B cell (primary cell): ENCODE measurements around the gene ST6GAL1. TPM values are rescaled to one million over a fixed set of nuclear protein-coding genes. Genes with fewer than 3 reads are reported as not detected.

ENCODE experiments used
- ATAC-seq: fragments of 200-7000 bp; cut with Tn5 transposase; one replicate; pipeline ENCODE4 v1.10.0; 2021; ENCODE audit warnings: low read depth, mild to moderate bottlenecking, moderate number of reproducible peaks, moderate library complexity
- CTCF ChIA-PET: fragments of 350-600 bp; sonication (Branson Sonifier 250); formaldehyde crosslinking; loops from one replicate; lab custom pipeline; 2021; ENCODE audit warnings: antibody characterized with exemption, inconsistent platforms; lab: Charles Lee
- POLR2A ChIA-PET: fragments of 350-600 bp; sonication (Branson Sonifier 250); formaldehyde crosslinking; loops from one replicate; lab custom pipeline; 2021; ENCODE audit warnings: antibody characterized with exemption; lab: Charles Lee
- DNase-seq: peaks from one replicate; pipeline ENCODE4 v3.0.0; 2013
- H2AFZ ChIP-seq: 2 replicates; pipeline ENCODE4 v1.6.1; 2012; ENCODE audit warnings: mild to moderate bottlenecking, low read depth, low read length; ENCODE audit not compliant: insufficient read depth, poor library complexity, severe bottlenecking
- H3K27ac ChIP-seq, 2 donors: 1 replicate in 1 of 2; 2 replicates in 1 of 2; pipeline ENCODE4 v1.5.1; 2012 to 2013; ENCODE audit warnings: low read length in 2 of 2, mild to moderate bottlenecking in 2 of 2, moderate library complexity in 1 of 2
- H3K27me3 ChIP-seq, 4 experiments: fragments of 200-600 bp in 1 of 4; sonication (generic) in 1 of 4; replicated peaks in 1 of 4; 1 replicate in 2 of 4; 2 replicates in 2 of 4; pipeline versions ENCODE4 v1.6.1 to v1.7.0; 2013 to 2016; ENCODE audit warnings: low read length in 3 of 4, mild to moderate bottlenecking in 2 of 4, mixed read lengths in 1 of 4, moderate library complexity in 1 of 4; ENCODE audit not compliant: insufficient read depth in 4 of 4, control insufficient read depth in 3 of 4; ENCODE audit errors: control extremely low read depth in 1 of 4
- H3K36me3 ChIP-seq, 2 experiments: replicated peaks in 1 of 2; 1 replicate in 1 of 2; 2 replicates in 1 of 2; pipeline versions ENCODE4 v1.6.1 to v1.7.1; 2013; ENCODE audit warnings: low read length in 1 of 2; ENCODE audit not compliant: insufficient read depth in 2 of 2, control insufficient read depth in 1 of 2; ENCODE audit errors: control extremely low read depth in 1 of 2, extremely low read depth in 1 of 2
- H3K4me1 ChIP-seq, 2 donors: fragments of 200-600 bp in 1 of 2; sonication (generic) in 1 of 2; 1 replicate in 1 of 2; 2 replicates in 1 of 2; pipeline versions ENCODE4 v1.5.1 to v1.6.1; 2013 to 2017; ENCODE audit warnings: low read length in 2 of 2; ENCODE audit not compliant: control insufficient read depth in 2 of 2, insufficient read depth in 2 of 2
- H3K4me2 ChIP-seq: replicated peaks from 2 replicates; pipeline ENCODE3; 2012; ENCODE audit warnings: mild to moderate bottlenecking, low read depth, low read length; ENCODE audit not compliant: poor library complexity, severe bottlenecking
- H3K4me3 ChIP-seq, 5 experiments: fragments of 200-600 bp in 1 of 5; sonication (generic) in 1 of 5; 1 replicate in 3 of 5; 2 replicates in 2 of 5; pipeline versions ENCODE4 v1.5.1 to v1.7.0; 2011 to 2016; ENCODE audit warnings: low read length in 4 of 5, mild to moderate bottlenecking in 4 of 5, low read depth in 2 of 5, control low read depth in 1 of 5, moderate library complexity in 1 of 5; ENCODE audit not compliant: insufficient read depth in 1 of 5; ENCODE audit errors: control extremely low read depth in 1 of 5, extremely low read depth in 1 of 5
- H3K79me2 ChIP-seq: fragments of 200-600 bp; sonication (generic); one replicate; pipeline ENCODE4 v1.6.0; 2016; ENCODE audit warnings: low read length; ENCODE audit not compliant: control insufficient read depth, insufficient read depth
- H3K9ac ChIP-seq: fragments of 200-600 bp; sonication (generic); 2 replicates; pipeline ENCODE4 v1.6.1; 2017; ENCODE audit warnings: mild to moderate bottlenecking, low read length, moderate library complexity
- H3K9me3 ChIP-seq, 3 donors: one replicate each; pipeline versions ENCODE4 v1.6.1 to v1.7.1; 2013; ENCODE audit warnings: low read length in 2 of 3; ENCODE audit not compliant: control insufficient read depth in 2 of 3, insufficient read depth in 1 of 3; ENCODE audit errors: control extremely low read depth in 1 of 3
- H4K20me1 ChIP-seq: 2 replicates; pipeline ENCODE4 v1.6.0; 2012; ENCODE audit warnings: mild to moderate bottlenecking, low read length; ENCODE audit not compliant: insufficient read depth, control insufficient read depth, poor library complexity, severe bottlenecking
- H3K27ac Mint-ChIP-seq: one replicate; pipeline ENCODE4 v1.8.0; 2021; ENCODE audit warnings: mixed read lengths
- H3K27me3 Mint-ChIP-seq: one replicate; pipeline ENCODE4 v1.8.0; 2021; ENCODE audit warnings: mixed read lengths
- H3K4me1 Mint-ChIP-seq: one replicate; pipeline ENCODE4 v1.8.0; 2021; ENCODE audit warnings: mixed read lengths
- H3K4me3 Mint-ChIP-seq: one replicate; pipeline ENCODE4 v1.8.0; 2021; ENCODE audit warnings: mixed read lengths
- H3K9me3 Mint-ChIP-seq: one replicate; pipeline ENCODE4 v1.8.0; 2022; ENCODE audit warnings: mixed read lengths; ENCODE audit not compliant: insufficient read depth
- CTCF ChIP-seq: fragments of 200-600 bp; IDR thresholded peaks from one replicate; pipeline ENCODE4 v1.8.0; 2022; ENCODE audit warnings: antibody characterized with exemption, mild to moderate bottlenecking
- EZH2 ChIP-seq: IDR thresholded peaks from 2 replicates; pipeline ENCODE4 v1.6.1; 2012; ENCODE audit warnings: borderline replicate concordance, low read depth, mild to moderate bottlenecking, moderate library complexity, low read length; ENCODE audit not compliant: insufficient read depth, poor library complexity, severe bottlenecking
- WGBS: methylation state at CpG from one replicate; pipeline ENCODE4 v1.1.5; 2013; ENCODE audit warnings: missing lambda C conversion rate; ENCODE audit not compliant: insufficient coverage; 5-methylcytosine and 5-hydroxymethylcytosine counted together
- intact Hi-C: fragments of 100-400 bp; cut with micrococcal nuclease; formaldehyde crosslinking; loops from one replicate; pipeline ENCODE4 v1.10.0; 2022
- polyA plus RNA-seq: library from polyadenylated mRNA; depleted of rRNA; stranded (reverse); fragments of >200 nt; gene quantifications from 2 replicates; pipeline ENCODE4 v1.2.3, GENCODE V29; 2012
- total RNA-seq, 2 donors: library from RNA; stranded (reverse); fragments of 120-200 nt in 1 of 2; gene quantifications; 1 replicate in 1 of 2; 2 replicates in 1 of 2; pipeline versions ENCODE4 v1.2.3 to v1.2.4, GENCODE V29; 2013 to 2022

The ST6GAL1 gene
- total and polyA plus RNA-seq, 2 donors (not counting 1 experiment from before 2014, with no cell fraction given): 174 to 563 TPM

DNA sequence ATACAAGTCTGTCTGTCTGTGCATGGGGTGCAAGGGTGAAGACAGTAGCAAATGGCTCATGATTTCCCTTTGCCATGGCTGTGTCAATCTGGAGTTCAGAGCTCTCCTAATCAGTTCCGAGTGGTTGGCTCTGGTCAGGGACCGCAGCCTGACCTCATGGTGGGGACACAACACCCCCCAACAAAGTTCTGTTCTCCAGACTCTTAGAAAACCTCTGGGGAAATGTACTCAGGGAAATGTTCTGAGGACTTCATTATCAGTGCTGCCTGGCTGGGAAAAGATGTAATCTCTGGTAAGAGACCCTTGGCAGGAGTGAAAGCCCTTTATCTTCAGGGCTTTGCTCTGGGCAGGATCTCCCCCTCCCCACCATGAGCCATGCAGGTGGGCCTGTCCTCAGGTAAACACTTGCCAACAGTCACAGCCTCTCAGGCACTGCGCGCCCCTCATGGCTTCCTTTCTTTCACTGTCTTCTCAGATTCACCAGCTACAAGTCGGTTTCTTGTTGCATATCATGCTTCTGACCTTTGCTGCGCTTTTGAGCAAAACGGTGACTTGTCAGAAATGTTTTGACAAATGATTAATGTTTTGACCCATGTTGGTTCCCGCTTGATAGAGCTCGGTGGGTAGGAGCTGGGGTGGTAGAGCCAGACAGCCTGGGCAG, 95.5 kb downstream of the ST6GAL1 start:
- WGBS: 15% methylated on average over 8 of the region's 9 CpGs
- H3K9me3 Mint-ChIP-seq: no peaks in the 10 kb centered on the region
- Histone ChIP-seq H3K9me3 (peaks cover 0 to 3% (median 0%) of the 10 kb centered on the region in 3 donors), H2AFZ (no peak overlapping the region), H3K4me3 (peak overlapping the region; percentile 19 to 65 (median 42)), H3K4me2 (peak overlapping the region; percentile 77), H4K20me1 (peaks cover 11% of the 10 kb centered on the region), H3K36me3 (peaks cover 0 to 42% of the 10 kb centered on the region in 2 experiments), H3K4me1 (peaks cover 84 to 92% of the 10 kb centered on the region in 2 donors), H3K9ac (peak overlapping the region; percentile 52), H3K27me3 (no peaks in the 10 kb centered on the region), H3K27ac (peak overlapping the region; percentile 86 to 87), H3K79me2 (peaks cover 86% of the 10 kb centered on the region)
- TF ChIP-seq EZH2 (no peak), CTCF (no peak)
- H3K4me1 Mint-ChIP-seq: peaks cover 76% of the 10 kb centered on the region
- H3K27me3 Mint-ChIP-seq: no peaks in the 10 kb centered on the region
- ChIA-PET POLR2A (interaction anchor here (0.7 to 3.5 kb wide), 15 partner anchors 9 to 176 kb away, joined by 3 to 19 read pairs (median 5); no protein-coding TSS in a partner anchor), CTCF (interaction anchor here (0.7 to 3.5 kb wide), 23 partner anchors 9 to 177 kb away, joined by 3 to 19 read pairs (median 5); partner anchors contain the start of gene RPL39L)
- DNase-seq: peak; percentile 55
- intact Hi-C loops: loop anchor here (1.0 to 5.0 kb wide), 6 partner anchors 9 to 198 kb away; no protein-coding TSS in a partner anchor
- peak; percentile 37 for ATAC-seq
- peak overlapping the region; percentile 89 for H3K4me3 Mint-ChIP-seq
- peak overlapping the region; percentile 90 for H3K27ac Mint-ChIP-seq

DNA sequence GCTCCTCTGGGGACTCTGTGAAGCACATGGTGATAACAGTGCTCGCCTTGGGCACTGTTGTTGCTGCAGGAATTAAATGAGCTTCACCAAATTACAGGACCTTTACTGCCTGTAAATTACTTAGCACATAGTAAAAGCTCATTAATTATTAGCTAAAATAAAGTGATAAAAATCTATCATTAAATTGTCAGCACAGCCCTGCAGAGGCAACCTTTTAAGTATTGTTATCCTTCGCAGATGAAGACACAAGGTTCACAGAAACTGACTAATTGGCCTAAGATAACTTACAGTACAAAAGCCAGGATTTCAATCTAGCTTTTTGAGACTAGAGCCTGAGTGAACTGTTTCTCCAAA, 96.0 kb downstream of the ST6GAL1 start:
- H3K27ac ChIP-seq: peak overlapping the region; percentile 86 to 87
- H3K27me3 ChIP-seq: no peaks in the 10 kb centered on the region
- DNase-seq: no peak
- Mint-ChIP-seq H3K9me3 (no peaks in the 10 kb centered on the region), H3K27me3 (no peaks in the 10 kb centered on the region), H3K27ac (peak overlapping the region; percentile 90), H3K4me3 (peak overlapping the region; percentile 89), H3K4me1 (peaks cover 78% of the 10 kb centered on the region)
- peaks cover 0 to 45% of the 10 kb centered on the region in 2 experiments for H3K36me3 ChIP-seq
- H3K4me2 ChIP-seq: peak overlapping the region; percentile 77
- no peak overlapping the region for H2AFZ ChIP-seq
- ChIA-PET POLR2A (interaction anchor here (0.8 to 3.5 kb wide), 14 partner anchors 9 to 177 kb away, joined by 3 to 19 read pairs (median 5); no protein-coding TSS in a partner anchor), CTCF (interaction anchor here (0.7 to 3.5 kb wide), 23 partner anchors 10 to 177 kb away, joined by 3 to 19 read pairs (median 5); partner anchors contain the start of gene RPL39L)
- peak overlapping the region; percentile 52 for H3K9ac ChIP-seq
- H3K9me3 ChIP-seq: peaks cover 0 to 3% (median 0%) of the 10 kb centered on the region in 3 donors
- H3K79me2 ChIP-seq: peaks cover 86% of the 10 kb centered on the region
- intact Hi-C loops: loop anchor here (2.0 to 5.0 kb wide), 5 partner anchors 19 to 199 kb away; no protein-coding TSS in a partner anchor
- WGBS: 67% methylated on average over 1 of the region's 2 CpGs
- no peak for TF ChIP-seq CTCF
- TF ChIP-seq EZH2: no peak
- no peak for ATAC-seq
- peaks cover 16% of the 10 kb centered on the region for H4K20me1 ChIP-seq
- H3K4me1 ChIP-seq: peaks cover 84 to 92% of the 10 kb centered on the region in 2 donors
- H3K4me3 ChIP-seq: peak overlapping the region in 4 of 5 experiments; percentile 42 to 65 (median 48)
